Panc1 (cell line): ENCODE measurements around the gene MTA2. TPM values are rescaled to one million over a fixed set of nuclear protein-coding genes. Genes with fewer than 3 reads are reported as not detected.

Source experiments
- ATAC-seq: fragments of 200-7000 bp; cut with Tn5 transposase; 2 replicates; pipeline ENCODE4 v1.9.1; 2020; ENCODE audit warnings: mild to moderate bottlenecking, moderate library complexity
- BruUV-seq: library from RNA; stranded (reverse); fragments of 400-500 nt; replicated peaks from 2 replicates; lab custom pipeline; 2021; lab: Mats Ljungman, UMichigan
- CTCF ChIA-PET: fragments of 300-600 bp; sonication (Branson Sonifier 250); formaldehyde crosslinking; loops from one replicate; lab custom pipeline; 2022; ENCODE audit warnings: antibody characterized with exemption; lab: Charles Lee
- POLR2A ChIA-PET: fragments of 300-600 bp; sonication (Branson Sonifier 250); formaldehyde crosslinking; loops from one replicate; lab custom pipeline; 2022; ENCODE audit warnings: antibody characterized with exemption; lab: Charles Lee
- DNase-seq: peaks from one replicate; pipeline ENCODE4 v3.0.0-alpha.2; 2010; ENCODE audit warnings: low read depth, low spot score
- H3K27ac ChIP-seq: 2 replicates; pipeline ENCODE4 v1.5.1; 2011; ENCODE audit warnings: mild to moderate bottlenecking, low read length, inconsistent platforms
- H3K27me3 ChIP-seq: fragments of 200-500 bp; sonication (Bioruptor generic); 2 replicates; pipeline ENCODE4 v1.6.0; 2014; ENCODE audit warnings: low read length, inconsistent platforms; ENCODE audit not compliant: control insufficient read depth, insufficient read depth
- H3K36me3 ChIP-seq: fragments of 200-500 bp; sonication (Bioruptor generic); 2 replicates; pipeline ENCODE4 v1.5.1; 2014; ENCODE audit warnings: inconsistent platforms, mild to moderate bottlenecking, low read length, moderate library complexity; ENCODE audit not compliant: control insufficient read depth, insufficient read depth
- H3K4me1 ChIP-seq: 2 replicates; pipeline ENCODE4 v1.5.1; 2011; ENCODE audit warnings: inconsistent platforms, mild to moderate bottlenecking, low read length, moderate library complexity; ENCODE audit not compliant: control insufficient read depth, insufficient read depth
- H3K4me3 ChIP-seq, 2 experiments: 2 replicates each; pipeline ENCODE4 v1.5.1; 2011 to 2012; ENCODE audit warnings: low read depth in 2 of 2, low read length in 2 of 2, mild to moderate bottlenecking in 2 of 2, inconsistent platforms in 1 of 2, moderate library complexity in 1 of 2
- H3K9me3 ChIP-seq: fragments of 200-500 bp; sonication (Bioruptor generic); 2 replicates; pipeline ENCODE4 v1.5.1; 2014; ENCODE audit warnings: low read depth, mild to moderate bottlenecking, inconsistent platforms, low read length, moderate library complexity; ENCODE audit not compliant: control insufficient read depth, insufficient read depth
- CTCF ChIP-seq: fragments of 450-650 bp; IDR thresholded peaks from 2 replicates; pipeline ENCODE4 v1.5.1; 2017; ENCODE audit warnings: mild to moderate bottlenecking
- POLR2AphosphoS5 ChIP-seq: IDR thresholded peaks from 2 replicates; pipeline ENCODE4 v1.6.1; 2012; ENCODE audit warnings: mild to moderate bottlenecking, low read depth, low read length, moderate library complexity
- REST ChIP-seq, 2 experiments: IDR thresholded peaks; 2 replicates each; pipeline ENCODE4 v1.6.1; 2011 to 2012; ENCODE audit warnings: low read depth in 2 of 2, control low read depth in 1 of 2, low read length in 1 of 2, mild to moderate bottlenecking in 1 of 2, moderate library complexity in 1 of 2; ENCODE audit not compliant: insufficient read depth in 1 of 2
- SIN3A ChIP-seq: IDR thresholded peaks from 2 replicates; pipeline ENCODE4 v1.6.1; 2012; ENCODE audit warnings: low read depth, mild to moderate bottlenecking, low read length, moderate library complexity, borderline replicate concordance; ENCODE audit not compliant: insufficient read depth
- TCF7L2 ChIP-seq: IDR thresholded peaks from 2 replicates; pipeline ENCODE4 v1.6.1; 2011; ENCODE audit warnings: mild to moderate bottlenecking, low read depth, low read length, inconsistent platforms
- in situ Hi-C: cut with HindIII; loops from 2 replicates; pipeline ENCODE4 v1.10.0; 2016; ENCODE audit warnings: low sequenced_read_pairs, low pct_unique_long_range_greater_than_20kb
- intact Hi-C: fragments of 100-400 bp; cut with micrococcal nuclease; formaldehyde crosslinking; loops from one replicate; pipeline ENCODE4 v1.10.0; 2022; ENCODE audit not compliant: unreplicated experiment
- total RNA-seq: library from RNA; stranded (reverse); gene quantifications from one replicate; pipeline ENCODE4 v1.2.1, GENCODE V29; 2021; ENCODE audit not compliant: unreplicated experiment

MTA2 gene
- total RNA-seq, 1 experiment from 2014 or later: 163 TPM

- ChIA-PET CTCF (interaction anchor here (0.6 kb wide), 1 partner anchor 105 kb away, joined by 3 read pairs; the partner anchor contains the start of gene ZBTB3), POLR2A (interaction anchor here (0.6 to 0.8 kb wide), 3 partner anchors 16 to 95 kb away, joined by 3 to 20 read pairs (median 4); partner anchors contain the start of genes C11orf98 and CSKMT)
- no peak for TF ChIP-seq TCF7L2
- no peak for TF ChIP-seq REST (IDR thresholded peaks at IDR 0.05; ENCODE audit: insufficient read depth in 1 of 2, low read depth in 2 of 2, low read length in 1 of 2)
- TF ChIP-seq SIN3A: no peak
- no peak for TF ChIP-seq CTCF
- TF ChIP-seq POLR2AphosphoS5: no peak
- DNase-seq: no peak
- H3K9me3 ChIP-seq: no peaks in the 10 kb centered on the region
- no TSS peak for BruUV-seq
- H3K27ac ChIP-seq: no peak overlapping the region; the same call in 1 of the 2 replicates
- intact Hi-C loops (no loop called here), in situ Hi-C loops (no loop called here)
- H3K4me1 ChIP-seq: peaks cover 18% of the 10 kb centered on the region
- 0 out of 2 replicates have a peak, but pooled peaks cover 5% of the 10 kb centered on the region for H3K36me3 ChIP-seq
- no peak for ATAC-seq
- no peaks in the 10 kb centered on the region for H3K27me3 ChIP-seq
- H3K4me3 ChIP-seq: no peak overlapping the region
Observed at GRCh38 chr11:62648185-62648966, 46.7 kb upstream of the MTA2 start.

GRCh38 chr11:62647609-62648005 lies 45.9 kb upstream of the MTA2 start:
- Histone ChIP-seq H3K27me3 (no peaks in the 10 kb centered on the region), H3K36me3 (0 out of 2 replicates have a peak, but pooled peaks cover 2% of the 10 kb centered on the region), H3K9me3 (no peaks in the 10 kb centered on the region), H3K4me1 (peaks cover 21% of the 10 kb centered on the region), H3K27ac (no peak overlapping the region; the same call in 1 of the 2 replicates), H3K4me3 (no peak overlapping the region)
- no peak for ATAC-seq
- CTCF ChIA-PET: interaction anchor here (0.6 kb wide), 1 partner anchor 106 kb away, joined by 3 read pairs; the partner anchor contains the start of gene ZBTB3
- in situ Hi-C loops: no loop called here
- TF ChIP-seq REST (IDR thresholded peaks at IDR 0.05; ENCODE audit: insufficient read depth in 1 of 2, low read depth in 2 of 2, low read length in 1 of 2): no peak
- no peak for TF ChIP-seq SIN3A
- DNase-seq: no peak
- no TSS peak for BruUV-seq
- POLR2A ChIA-PET: interaction anchor here (0.6 kb wide), 1 partner anchor 95 kb away, joined by 3 read pairs; no protein-coding TSS in a partner anchor
- intact Hi-C loops: no loop called here
